Measurements from ENCODE around the gene PPP2R5E. TPM values are rescaled to one million over a fixed set of nuclear protein-coding genes. Genes with fewer than 3 reads are reported as not detected.
"Not testable (repeated sequence)": the region's sequence is repeated elsewhere in the genome, so short reads cannot be mapped to it uniquely, and the experiment has no call there.

Gene PPP2R5E
- 47.2 TPM for total RNA-seq (2021; ENCODE audit: unreplicated experiment)
- 15.4 TPM for polyA plus RNA-seq (2012; ENCODE audit: insufficient read length)
- Bru-seq, nascent RNA, result percentile 84 among the genes with signal in this experiment
- percentile 72 among the genes with signal in this experiment for BruChase-seq, experiment 1, labeled RNA remaining after a 2-hour chase
- percentile 81 among the genes with signal in this experiment for BruChase-seq, experiment 2, labeled RNA remaining after a 6-hour chase
- long read RNA-seq, full-length matches to known transcripts, result 118 of 202 reads
- long read RNA-seq, partial matches to known transcripts, result 12 of 202 reads
- long read RNA-seq, other reads (novel, unspliced or antisense), result 72 of 202 reads

- ChIA-PET POLR2A (interaction anchor here (0.6 to 0.7 kb wide), 2 partner anchors 99 to 433 kb away, joined by 4 read pairs; partner anchors contain the start of gene WDR89), CTCF (interaction anchor here (1.4 kb wide), 1 partner anchor 154 kb away, joined by 4 read pairs; no protein-coding TSS in a partner anchor)
- no TSS peak for BruUV-seq (replicated peaks)
- in situ Hi-C loops (cut with HindIII; ENCODE audit: low pct_unique_long_range_greater_than_20kb, low sequenced_read_pairs) (no loop called here), intact Hi-C loops (cut with micrococcal nuclease; ENCODE audit: unreplicated experiment) (loop anchor here (10.0 kb wide), 1 partner anchor 148 kb away; no protein-coding TSS in a partner anchor)
- DNase-seq (ENCODE audit: low read depth, low spot score) (peak; percentile 90), ATAC-seq (peak; percentile 99)
- Histone ChIP-seq H3K4me3 (ENCODE audit: low read depth in 2 of 2, low read length in 2 of 2) (peak within 1 kb of the TSS; percentile 87 to 91), H3K27me3 (ENCODE audit: control insufficient read depth, insufficient read depth, low read length) (no peaks in the 10 kb centered on the region), H3K9me3 (ENCODE audit: control insufficient read depth, insufficient read depth, low read depth, low read length) (no peaks in the 10 kb centered on the region), H3K27ac (ENCODE audit: low read length) (peak within 1 kb of the TSS; percentile 92), H3K4me1 (ENCODE audit: control insufficient read depth, insufficient read depth, low read length) (peaks cover 7% of the 10 kb centered on the region), H3K36me3 (ENCODE audit: control insufficient read depth, insufficient read depth, low read length) (peaks cover 8% of the 10 kb centered on the region)
- TF ChIP-seq SIN3A (IDR thresholded peaks at IDR 0.05; ENCODE audit: borderline replicate concordance, insufficient read depth, low read depth, low read length) (peak; percentile 48; the same call in 1 of the 2 replicates), CTCF (IDR thresholded peaks at IDR 0.05) (no peak), REST (IDR thresholded peaks at IDR 0.05; ENCODE audit: insufficient read depth in 1 of 2, low read depth in 2 of 2, low read length in 1 of 2) (no peak), POLR2AphosphoS5 (IDR thresholded peaks at IDR 0.05; ENCODE audit: low read depth, low read length) (peak; percentile 91), TCF7L2 (IDR thresholded peaks at IDR 0.05; ENCODE audit: low read depth, low read length) (peak; percentile 96)
Measured at GRCh38 chr14:63543000-63543825, at the start of gene PPP2R5E. TSS of gene PPP2R5E (minus strand) at chr14:63543377. CDS start at chr14:63539685, 3,692 bp downstream.

GRCh38 chr14:63583046-63583445 is 39.9 kb upstream of the PPP2R5E start:
- H3K36me3 ChIP-seq (ENCODE audit: control insufficient read depth, insufficient read depth, low read length); H3K27me3 ChIP-seq (ENCODE audit: control insufficient read depth, insufficient read depth, low read length); DNase-seq (ENCODE audit: low read depth, low spot score); in situ Hi-C loops (cut with HindIII; ENCODE audit: low pct_unique_long_range_greater_than_20kb, low sequenced_read_pairs); intact Hi-C loops (cut with micrococcal nuclease; ENCODE audit: unreplicated experiment); H3K9me3 ChIP-seq (ENCODE audit: control insufficient read depth, insufficient read depth, low read depth, low read length); H3K4me3 ChIP-seq (ENCODE audit: low read depth in 2 of 2, low read length in 2 of 2); H3K27ac ChIP-seq (ENCODE audit: low read length); CTCF ChIA-PET; ATAC-seq; H3K4me1 ChIP-seq (ENCODE audit: control insufficient read depth, insufficient read depth, low read length); BruUV-seq (replicated peaks); POLR2A ChIA-PET: not testable (repeated sequence)
